ENCODE results near the gene TACC2. TPM values are rescaled to one million over a fixed set of nuclear protein-coding genes. Genes with fewer than 3 reads are reported as not detected.

The TACC2 gene
- total and polyA plus RNA-seq, 9 of the 15 experiments (the other 6 are each of a cell fraction or from before 2014, with no cell fraction given): under 0.01 to 0.35 (median 0.03) TPM; not detected in 6

DNA sequence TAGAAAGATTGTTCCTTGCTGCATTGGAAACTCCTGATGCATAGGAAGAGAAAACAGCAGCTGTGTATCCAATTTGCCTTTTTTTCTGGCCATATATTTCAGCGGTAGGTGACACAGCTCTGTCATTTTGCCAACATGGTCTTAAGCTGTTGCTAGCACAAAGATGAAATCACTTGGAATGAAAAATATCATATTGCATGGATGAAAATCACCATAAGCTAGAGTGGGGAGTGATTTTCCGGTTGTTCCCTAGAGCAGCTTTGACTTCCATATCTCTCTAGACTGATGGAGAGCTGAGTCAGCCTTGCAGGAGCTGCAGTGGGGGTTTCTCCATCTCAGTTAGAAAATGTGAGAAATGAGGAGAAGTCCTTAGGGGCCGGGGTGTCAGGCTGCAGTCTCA is 243.8 kb downstream of the TACC2 start:
- Histone ChIP-seq H3K4me3 (no peak overlapping the region), H3K79me2 (ENCODE audit: control insufficient read depth, insufficient read depth, low read length) (no peaks in the 10 kb centered on the region), H3K27ac (ENCODE audit: extremely low read depth, low read depth, low read length) (no peak overlapping the region), H2AFZ (ENCODE audit: low read depth, low read length) (no peak overlapping the region), H3K4me2 (ENCODE audit: insufficient read depth, low read length) (no peak overlapping the region), H3K4me1 (replicated peaks in 1 of 2; ENCODE audit: control insufficient read depth in 2 of 2, insufficient read depth in 2 of 2, low read length in 2 of 2) (no peaks in the 10 kb centered on the region), H4K20me1 (replicated peaks; ENCODE audit: control insufficient read depth, insufficient read depth, low read length) (no peaks in the 10 kb centered on the region), H3K9me1 (ENCODE audit: control insufficient read depth, insufficient read depth, low read length) (no peaks in the 10 kb centered on the region), H3K36me3 (ENCODE audit: control insufficient read depth, insufficient read depth, low read length) (no peaks in the 10 kb centered on the region), H3K9ac (ENCODE audit: insufficient read depth in 1 of 2, low read depth in 2 of 2, low read length in 2 of 2) (no peak overlapping the region), H3K27me3 (ENCODE audit: control insufficient read depth in 2 of 2, insufficient read depth in 2 of 2, low read length in 2 of 2) (peaks cover 0 to 19% of the 10 kb centered on the region in 2 experiments; a peak in 2 of 5 replicates), H3K9me3 (replicated peaks; ENCODE audit: control insufficient read depth, insufficient read depth, low read depth, low read length) (no peaks in the 10 kb centered on the region)
- WGBS (ENCODE audit: insufficient coverage, low coverage, missing lambda C conversion rate): 3% methylated on average over 3 of the region's 3 CpGs
- ChIA-PET CTCF (ENCODE audit: low intra/inter-chr PET ratio) (no interaction called here), POLR2A (no interaction called here)
- intact Hi-C loops (cut with micrococcal nuclease): no loop called here
- FAIRE-seq: no peak
- DNase-seq (ENCODE audit: extremely low read depth in 1 of 4, low spot score in 3 of 4): no peak
- in situ Hi-C loops (cut with MboI): no loop called here
- ATAC-seq: no peak
- no TSS peak for BruUV-seq (replicated peaks)
- TF ChIP-seq NFIX (CRISPR knock-in tag; IDR thresholded peaks at IDR 0.05; ENCODE audit: low read depth) (no peak), ZNF444 (CRISPR knock-in tag; IDR thresholded peaks at IDR 0.05) (no peak), SIX5 (IDR thresholded peaks at IDR 0.05; ENCODE audit: borderline replicate concordance in 1 of 2, insufficient read depth in 1 of 2, low read depth in 1 of 2, low read length in 2 of 2) (no peak), FOXM1 (IDR thresholded peaks at IDR 0.05; ENCODE audit: low read depth) (no peak), FOXM1 (CRISPR knock-in tag; IDR thresholded peaks at IDR 0.05; ENCODE audit: low read depth) (no peak), SP2 (IDR thresholded peaks at IDR 0.05; ENCODE audit: extremely low read depth, low read depth, low read length, poor library complexity, severe bottlenecking) (no peak), GATAD2A (IDR thresholded peaks at IDR 0.05) (no peak), L3MBTL2 (IDR thresholded peaks at IDR 0.05) (no peak), GTF2A2 (tag; IDR thresholded peaks at IDR 0.05) (no peak), EGR1 (conservative IDR thresholded peaks at IDR 0.05) (no peak), KLF10 (CRISPR knock-in tag; IDR thresholded peaks at IDR 0.05) (no peak), BRD9 (IDR thresholded peaks at IDR 0.05; ENCODE audit: low read depth, partially characterized antibody) (no peak)
